Left ventricle myocardium inferior (tissue), 1 donor: ENCODE measurements around the gene PTPRN2. TPM values are rescaled to one million over a fixed set of nuclear protein-coding genes. Genes with fewer than 3 reads are reported as not detected.
"Not testable (repeated sequence)": the region's sequence is repeated elsewhere in the genome, so short reads cannot be mapped to it uniquely, and the experiment has no call there.

ENCODE experiments used
- DNase-seq: peaks from one replicate; pipeline ENCODE4 v3.0.0-alpha.2; 2020
- H3K27ac ChIP-seq: fragments of 200-600 bp; replicated peaks from 2 replicates; pipeline ENCODE4 v1.8.0; 2021
- H3K27me3 ChIP-seq: fragments of 200-600 bp; 2 replicates; pipeline ENCODE4 v1.8.0; 2021; ENCODE audit warnings: low read depth
- H3K36me3 ChIP-seq: fragments of 200-600 bp; 2 replicates; pipeline ENCODE4 v1.8.0; 2021
- H3K4me1 ChIP-seq: fragments of 200-600 bp; 2 replicates; pipeline ENCODE4 v1.8.0; 2021
- H3K4me3 ChIP-seq: fragments of 200-600 bp; 2 replicates; pipeline ENCODE4 v1.8.0; 2021; ENCODE audit warnings: mild to moderate bottlenecking, moderate library complexity
- H3K9me3 ChIP-seq: fragments of 200-600 bp; replicated peaks from 2 replicates; pipeline ENCODE4 v1.8.0; 2021
- CTCF ChIP-seq: fragments of 200-600 bp; IDR thresholded peaks from 2 replicates; pipeline ENCODE4 v1.8.0; 2021; ENCODE audit warnings: antibody characterized with exemption, mild to moderate bottlenecking, borderline replicate concordance
- intact Hi-C: fragments of 100-400 bp; cut with micrococcal nuclease; formaldehyde crosslinking; loops from one replicate; pipeline ENCODE4 v1.11.0; 2022
- total RNA-seq: library from RNA; stranded (reverse); fragmentation: NEBNext Ultra II Directional; extraction: Animal tissue kit (Norgen Biotek cat#: 25700); gene quantifications from one replicate; pipeline ENCODE4 v1.2.1, GENCODE V29; 2021
- donor health status: DM: no; HTN: yes; CAD: no; lungs with severe emphysema.

The PTPRN2 gene
- total RNA-seq, 1 donor from 2014 or later, result 1.3 TPM

GRCh38 chr7:158430308-158431034 lies 157.2 kb downstream of the PTPRN2 start:
- peaks cover 43% of the 10 kb centered on the region for H3K27me3 ChIP-seq

GRCh38 chr7:158428837-158429753 lies 158.5 kb downstream of the PTPRN2 start:
- DNase-seq, result no peak
- H3K4me3 ChIP-seq, result no peak overlapping the region
- H3K4me1 ChIP-seq, result no peaks in the 10 kb centered on the region
- no peak for TF ChIP-seq CTCF
- peaks cover 30% of the 10 kb centered on the region for H3K27me3 ChIP-seq
- H3K27ac ChIP-seq, result no peak overlapping the region
- no peaks in the 10 kb centered on the region for H3K36me3 ChIP-seq
- intact Hi-C loops, result no loop called here
- H3K9me3 ChIP-seq, result no peaks in the 10 kb centered on the region

More at GRCh38 chr7:158430308-158431034, 157.2 kb downstream of the PTPRN2 start:
- H3K9me3 ChIP-seq, result no peaks in the 10 kb centered on the region
- no peaks in the 10 kb centered on the region for H3K36me3 ChIP-seq
- H3K4me3 ChIP-seq, result no peak overlapping the region
- no peak for DNase-seq
- no peaks in the 10 kb centered on the region for H3K4me1 ChIP-seq
- intact Hi-C loops, result no loop called here
- H3K27ac ChIP-seq, result no peak overlapping the region
- TF ChIP-seq CTCF, result no peak

- DNase-seq, result no peak
- Histone ChIP-seq H3K36me3 (no peaks in the 10 kb centered on the region), H3K27ac (no peak overlapping the region), H3K4me1 (no peaks in the 10 kb centered on the region), H3K9me3 (no peaks in the 10 kb centered on the region), H3K27me3 (peaks cover 30% of the 10 kb centered on the region), H3K4me3 (no peak overlapping the region)
- intact Hi-C loops, result no loop called here
- TF ChIP-seq CTCF, result no peak
Measured at GRCh38 chr7:158428131-158428836, 159.3 kb downstream of the PTPRN2 start.

GRCh38 chr7:158425676-158426075 lies 161.9 kb downstream of the PTPRN2 start:
- intact Hi-C loops, H3K4me1 ChIP-seq, H3K4me3 ChIP-seq, H3K9me3 ChIP-seq, H3K27ac ChIP-seq, H3K36me3 ChIP-seq, DNase-seq: not testable (repeated sequence)
- H3K27me3 ChIP-seq, result peaks cover 34% of the 10 kb centered on the region

GRCh38 chr7:158424531-158424930 lies 163.1 kb downstream of the PTPRN2 start:
- Histone ChIP-seq H3K9me3 (no peaks in the 10 kb centered on the region), H3K4me1 (no peaks in the 10 kb centered on the region), H3K4me3 (no peak overlapping the region), H3K27ac (no peak overlapping the region), H3K27me3 (peaks cover 41% of the 10 kb centered on the region), H3K36me3 (no peaks in the 10 kb centered on the region)
- intact Hi-C loops, result no loop called here
- DNase-seq, result no peak
- TF ChIP-seq CTCF, result no peak
